ENCODE measurements around the gene HS6ST2. TPM values are rescaled to one million over a fixed set of nuclear protein-coding genes. Genes with fewer than 3 reads are reported as not detected.

HS6ST2 gene
- total RNA-seq, 2 experiments from 2014 or later = not detected

GRCh38 chrX:132821974-132822633 is 136.3 kb downstream of the HS6ST2 start:
- Mint-ChIP-seq H3K27me3 (no peaks in the 10 kb centered on the region), H3K27ac (no peak overlapping the region), H3K9me3 (no peaks in the 10 kb centered on the region), H3K36me3 (ENCODE audit: low read depth) (no peaks in the 10 kb centered on the region), H3K4me3 (no peak overlapping the region), H3K4me1 (no peaks in the 10 kb centered on the region)
- no peak for DNase-seq
- CTCF ChIA-PET = no interaction called here
- POLR2A ChIA-PET = no interaction called here

DNA sequence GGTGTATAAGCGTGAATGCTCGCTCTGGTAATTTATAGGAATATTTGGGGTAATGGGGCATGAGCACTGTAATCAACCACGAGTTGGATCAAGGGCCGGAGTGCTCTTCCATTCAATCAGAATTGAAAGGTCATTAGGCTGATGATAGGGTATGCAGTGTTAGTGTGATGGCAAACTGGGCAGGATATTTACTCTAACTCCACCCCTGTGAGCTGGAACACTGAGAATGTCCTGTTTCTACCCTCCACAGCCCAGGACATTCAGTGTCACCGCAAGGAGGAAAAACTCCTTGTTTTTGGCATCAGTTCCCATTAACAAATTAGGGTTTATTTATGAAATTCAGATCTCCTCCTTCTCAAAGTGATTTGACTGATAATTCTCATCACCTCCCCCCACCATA is 137.8 kb downstream of the HS6ST2 start:
- ChIA-PET POLR2A (no interaction called here), CTCF (no interaction called here)
- Mint-ChIP-seq H3K36me3 (ENCODE audit: low read depth) (no peaks in the 10 kb centered on the region), H3K4me3 (no peak overlapping the region), H3K27me3 (no peaks in the 10 kb centered on the region), H3K4me1 (no peaks in the 10 kb centered on the region), H3K27ac (no peak overlapping the region), H3K9me3 (no peaks in the 10 kb centered on the region)
- DNase-seq = no peak

DNA sequence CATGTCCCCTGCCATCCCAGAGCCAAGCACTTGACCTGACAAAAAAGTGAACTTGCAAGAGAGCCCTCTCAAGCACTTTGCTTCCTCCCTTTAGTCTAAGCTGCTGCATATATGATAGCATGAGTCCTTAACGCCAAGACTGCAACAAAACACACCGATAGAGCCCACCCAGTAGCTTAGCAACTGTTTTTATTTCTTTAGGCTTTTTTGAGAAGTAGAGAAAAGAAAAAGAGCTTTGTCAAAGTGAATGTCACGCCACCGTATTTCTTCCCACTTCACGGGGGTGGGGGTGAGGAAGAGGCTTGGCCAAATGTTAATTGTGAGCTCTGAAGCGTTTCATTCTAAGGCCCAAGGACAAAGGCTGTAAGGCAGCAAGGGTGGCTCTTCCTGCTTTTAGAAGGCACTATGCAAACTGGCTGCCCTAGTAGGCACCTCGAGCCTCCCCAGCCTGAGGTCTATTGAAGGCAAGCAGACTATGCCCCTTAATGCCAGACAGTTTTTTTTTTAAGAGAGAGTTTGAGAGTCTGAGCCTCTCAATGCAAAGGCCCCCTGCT is 138.6 kb downstream of the HS6ST2 start:
- no peaks in the 10 kb centered on the region for H3K4me1 Mint-ChIP-seq
- ChIA-PET CTCF (no interaction called here), POLR2A (no interaction called here)
- no peaks in the 10 kb centered on the region for H3K36me3 Mint-ChIP-seq (ENCODE audit: low read depth)
- DNase-seq = no peak
- no peak overlapping the region for H3K4me3 Mint-ChIP-seq
- no peak overlapping the region for H3K27ac Mint-ChIP-seq
- no peaks in the 10 kb centered on the region for H3K27me3 Mint-ChIP-seq
- no peaks in the 10 kb centered on the region for H3K9me3 Mint-ChIP-seq

GRCh38 chrX:132818638-132819037 is 139.8 kb downstream of the HS6ST2 start:
- ChIA-PET POLR2A (no interaction called here), CTCF (no interaction called here)
- no peak for DNase-seq
- Mint-ChIP-seq H3K4me1 (no peaks in the 10 kb centered on the region), H3K9me3 (no peaks in the 10 kb centered on the region), H3K36me3 (ENCODE audit: low read depth) (no peaks in the 10 kb centered on the region), H3K4me3 (no peak overlapping the region), H3K27me3 (no peaks in the 10 kb centered on the region), H3K27ac (no peak overlapping the region)

GRCh38 chrX:132815643-132816042 is 142.8 kb downstream of the HS6ST2 start:
- H3K4me1 Mint-ChIP-seq = no peaks in the 10 kb centered on the region
- no peaks in the 10 kb centered on the region for H3K9me3 Mint-ChIP-seq
- H3K27me3 Mint-ChIP-seq = peaks cover 2% of the 10 kb centered on the region
- H3K27ac Mint-ChIP-seq = no peak overlapping the region
- ChIA-PET CTCF (interaction anchor here (0.6 kb wide), 1 partner anchor 75 kb away, joined by 4 read pairs; no protein-coding TSS in a partner anchor), POLR2A (no interaction called here)
- no peak for DNase-seq
- no peaks in the 10 kb centered on the region for H3K36me3 Mint-ChIP-seq (ENCODE audit: low read depth)
- H3K4me3 Mint-ChIP-seq = no peak overlapping the region

GRCh38 chrX:132810964-132811712 is 147.3 kb downstream of the HS6ST2 start:
- Mint-ChIP-seq H3K4me1 (no peaks in the 10 kb centered on the region), H3K27me3 (peaks cover 2% of the 10 kb centered on the region), H3K36me3 (ENCODE audit: low read depth) (no peaks in the 10 kb centered on the region), H3K9me3 (no peaks in the 10 kb centered on the region), H3K27ac (no peak overlapping the region), H3K4me3 (no peak overlapping the region)
- POLR2A ChIA-PET = no interaction called here
- CTCF ChIA-PET = interaction anchor here (0.6 kb wide), 1 partner anchor 22 kb away, joined by 3 read pairs; no protein-coding TSS in a partner anchor
- DNase-seq = no peak

DNA sequence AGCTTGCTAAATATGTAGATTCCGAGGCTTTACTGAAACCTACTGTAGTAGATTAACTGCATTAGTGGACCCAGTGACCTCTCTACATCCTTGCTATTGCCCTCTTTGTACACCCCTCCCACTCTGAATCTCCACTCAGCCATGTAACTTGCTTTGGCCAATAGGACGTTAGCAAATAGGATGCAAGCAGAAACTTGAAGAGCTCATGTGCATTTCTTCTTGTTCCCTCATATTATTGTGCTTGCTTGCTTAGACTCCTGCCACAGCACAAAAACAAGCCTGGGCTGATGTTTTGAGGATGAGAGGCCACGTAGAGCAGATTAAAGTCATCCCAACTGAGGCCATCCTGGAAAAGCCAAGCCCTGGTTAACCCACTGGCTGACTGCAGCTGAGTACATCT is 147.9 kb downstream of the HS6ST2 start:
- no peak overlapping the region for H3K4me3 Mint-ChIP-seq
- no peak for DNase-seq

DNA sequence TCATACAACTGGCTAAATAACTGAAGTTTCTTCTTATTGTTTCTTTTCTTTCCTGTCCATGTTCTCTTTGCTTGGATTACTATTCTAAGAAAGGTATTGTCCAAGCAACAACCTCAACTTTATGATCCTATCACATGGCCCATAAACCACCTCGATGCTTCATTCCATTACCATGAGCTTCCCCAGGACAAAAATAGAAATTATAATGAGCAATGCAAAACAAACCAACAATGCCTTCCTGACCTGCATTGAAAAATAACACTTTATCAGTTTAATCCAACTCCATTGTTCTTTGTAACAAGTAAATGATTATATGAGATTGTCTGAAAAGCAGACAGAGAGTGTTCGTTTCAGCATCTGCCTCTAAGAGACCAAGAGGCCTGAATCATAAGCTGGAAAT is 148.8 kb downstream of the HS6ST2 start:
- no peaks in the 10 kb centered on the region for H3K9me3 Mint-ChIP-seq
- H3K36me3 Mint-ChIP-seq (ENCODE audit: low read depth) = no peaks in the 10 kb centered on the region
- ChIA-PET POLR2A (no interaction called here), CTCF (interaction anchor here (1.2 kb wide), 1 partner anchor 16 kb away, joined by 4 read pairs; no protein-coding TSS in a partner anchor)
- no peak for DNase-seq
- H3K4me3 Mint-ChIP-seq = no peak overlapping the region
- no peaks in the 10 kb centered on the region for H3K4me1 Mint-ChIP-seq
- no peak overlapping the region for H3K27ac Mint-ChIP-seq
- peaks cover 2% of the 10 kb centered on the region for H3K27me3 Mint-ChIP-seq

More for the DNA sequence above, 147.9 kb downstream of the HS6ST2 start:
- no peaks in the 10 kb centered on the region for H3K9me3 Mint-ChIP-seq
- H3K27ac Mint-ChIP-seq = no peak overlapping the region
- ChIA-PET POLR2A (no interaction called here), CTCF (no interaction called here)
- no peaks in the 10 kb centered on the region for H3K36me3 Mint-ChIP-seq (ENCODE audit: low read depth)
- H3K27me3 Mint-ChIP-seq = peaks cover 2% of the 10 kb centered on the region
- H3K4me1 Mint-ChIP-seq = no peaks in the 10 kb centered on the region

GRCh38 chrX:132807411-132808030 is 150.9 kb downstream of the HS6ST2 start:
- DNase-seq = no peak
- H3K27ac Mint-ChIP-seq = no peak overlapping the region
- CTCF ChIA-PET = interaction anchor here (0.6 to 0.8 kb wide), 2 partner anchors 13 to 642 kb away, joined by 3 to 4 read pairs; no protein-coding TSS in a partner anchor
- POLR2A ChIA-PET = no interaction called here
- H3K27me3 Mint-ChIP-seq = no peaks in the 10 kb centered on the region
- H3K36me3 Mint-ChIP-seq (ENCODE audit: low read depth) = no peaks in the 10 kb centered on the region
- no peaks in the 10 kb centered on the region for H3K9me3 Mint-ChIP-seq
- H3K4me1 Mint-ChIP-seq = no peaks in the 10 kb centered on the region
- H3K4me3 Mint-ChIP-seq = no peak overlapping the region

DNA sequence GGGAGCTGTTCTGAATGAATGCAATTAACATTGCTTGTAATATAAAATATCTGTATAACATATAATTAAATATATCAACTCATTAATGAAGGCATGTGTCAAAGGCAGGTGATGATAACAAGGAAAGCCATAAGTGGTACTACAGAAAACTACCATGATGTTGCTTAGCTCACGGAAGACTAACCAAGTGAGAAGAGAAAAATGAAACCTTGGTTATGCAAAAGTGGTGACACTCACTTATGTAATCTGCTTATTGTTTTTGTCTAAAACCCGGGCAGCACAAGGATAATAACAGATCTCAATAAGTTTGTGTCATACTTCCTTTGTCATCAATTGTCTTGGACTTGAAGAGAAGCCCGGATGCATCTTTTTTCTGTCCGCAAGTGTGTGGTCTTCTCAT is 156.4 kb downstream of the HS6ST2 start:
- no peak overlapping the region for H3K4me3 Mint-ChIP-seq
- no peaks in the 10 kb centered on the region for H3K27me3 Mint-ChIP-seq
- no peaks in the 10 kb centered on the region for H3K4me1 Mint-ChIP-seq
- H3K36me3 Mint-ChIP-seq (ENCODE audit: low read depth) = no peaks in the 10 kb centered on the region
- ChIA-PET POLR2A (no interaction called here), CTCF (interaction anchor here (2.0 kb wide), 1 partner anchor 13 kb away, joined by 4 read pairs; no protein-coding TSS in a partner anchor)
- no peaks in the 10 kb centered on the region for H3K9me3 Mint-ChIP-seq
- DNase-seq = no peak
- H3K27ac Mint-ChIP-seq = no peak overlapping the region

DNA sequence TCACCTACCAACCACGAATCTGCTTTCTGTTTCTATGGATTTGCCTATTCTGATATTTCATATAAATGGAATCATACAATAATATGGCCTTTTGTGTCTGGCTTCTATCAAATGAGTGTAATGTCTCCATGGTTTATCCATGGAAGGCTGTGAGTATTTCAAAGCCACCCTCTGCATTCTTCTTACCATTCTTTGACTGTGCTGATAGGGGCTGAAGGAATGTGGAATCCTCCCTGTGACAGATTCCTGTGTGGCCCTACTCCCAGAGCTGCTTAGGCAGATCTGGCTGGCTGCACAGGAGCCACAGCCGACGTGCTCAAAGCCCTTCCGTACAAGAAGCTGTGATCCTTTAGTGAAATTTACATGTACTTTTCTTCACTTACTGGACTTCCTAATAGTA is 163.2 kb downstream of the HS6ST2 start:
- Mint-ChIP-seq H3K27me3 (no peaks in the 10 kb centered on the region), H3K4me1 (no peaks in the 10 kb centered on the region), H3K27ac (no peak overlapping the region), H3K4me3 (no peak overlapping the region), H3K36me3 (ENCODE audit: low read depth) (no peaks in the 10 kb centered on the region), H3K9me3 (no peaks in the 10 kb centered on the region)
- POLR2A ChIA-PET = no interaction called here
- DNase-seq = no peak
- CTCF ChIA-PET = interaction anchor here (0.9 kb wide), 1 partner anchor 12 kb away, joined by 3 read pairs; no protein-coding TSS in a partner anchor

- no peak overlapping the region for H3K27ac Mint-ChIP-seq
- DNase-seq = no peak
- peaks cover 2% of the 10 kb centered on the region for H3K27me3 Mint-ChIP-seq
- no peaks in the 10 kb centered on the region for H3K36me3 Mint-ChIP-seq (ENCODE audit: low read depth)
- POLR2A ChIA-PET = interaction anchor here (0.7 kb wide), 1 partner anchor 56 kb away, joined by 8 read pairs; no protein-coding TSS in a partner anchor
- H3K4me1 Mint-ChIP-seq = no peaks in the 10 kb centered on the region
- CTCF ChIA-PET = no interaction called here
- H3K4me3 Mint-ChIP-seq = no peak overlapping the region
- H3K9me3 Mint-ChIP-seq = no peaks in the 10 kb centered on the region
Measured at GRCh38 chrX:132791714-132792113, 166.7 kb downstream of the HS6ST2 start.

DNA sequence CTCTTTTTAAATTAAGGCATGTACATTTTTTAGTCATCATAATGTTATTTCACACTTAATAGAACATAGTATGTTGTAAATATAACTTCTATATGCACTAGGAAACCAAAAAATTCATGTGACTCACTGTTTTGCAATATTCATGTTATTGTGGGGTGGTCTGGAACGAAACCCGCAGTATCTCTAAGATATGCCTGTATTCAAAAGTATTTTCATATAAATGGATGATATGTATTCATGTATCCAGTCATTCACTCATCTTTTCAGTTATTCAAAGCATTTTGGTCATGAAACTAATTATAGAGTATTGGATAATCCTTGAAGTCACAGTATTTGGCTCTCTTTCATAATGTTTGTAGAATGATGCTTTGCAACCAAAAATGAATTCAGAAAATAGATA is 168.1 kb downstream of the HS6ST2 start:
- POLR2A ChIA-PET = no interaction called here
- Mint-ChIP-seq H3K27ac (no peak overlapping the region), H3K4me3 (no peak overlapping the region), H3K36me3 (ENCODE audit: low read depth) (no peaks in the 10 kb centered on the region), H3K9me3 (no peaks in the 10 kb centered on the region), H3K4me1 (no peaks in the 10 kb centered on the region), H3K27me3 (peaks cover 2% of the 10 kb centered on the region)
- no peak for DNase-seq
- CTCF ChIA-PET = interaction anchor here (0.8 kb wide), 1 partner anchor 56 kb away, joined by 3 read pairs; no protein-coding TSS in a partner anchor
